A549 (cell line): ENCODE measurements around the gene RALGPS2. TPM values are rescaled to one million over a fixed set of nuclear protein-coding genes. Genes with fewer than 3 reads are reported as not detected.

Experiments used
- ATAC-seq, 2 experiments: fragments of 200-7000 bp in 1 of 2; fragments of >200 bp in 1 of 2; cut with Nextera tagmentation in 1 of 2; cut with Tn5 transposase in 1 of 2; 3 replicates each; pipeline versions ENCODE4 v1.8.0 to v1.9.1; 2018 to 2020; ENCODE audit warnings: mild to moderate bottlenecking in 1 of 2, moderate library complexity in 1 of 2
- CTCF ChIA-PET: fragments of 300-600 bp; sonication (Branson Sonifier 250); formaldehyde crosslinking; extraction: SDS; loops from one replicate; lab custom pipeline; 2021; ENCODE audit warnings: antibody characterized with exemption, inconsistent platforms; lab: Yijun Ruan, JAX
- POLR2A ChIA-PET: fragments of 350-600 bp; formaldehyde crosslinking; extraction: SDS; loops from one replicate; lab custom pipeline; 2021; ENCODE audit warnings: antibody characterized with exemption, inconsistent platforms; lab: Yijun Ruan, JAX
- DNase-seq, 2 experiments: peaks; one replicate each; pipeline versions ENCODE4 v3.0.0 to v3.0.0-alpha.2; 2011 to 2016; ENCODE audit warnings: low read depth in 1 of 2, low spot score in 1 of 2
- FAIRE-seq: peaks from 2 replicates; lab custom pipeline; 2011; peaks lifted over from hg19 to GRCh38; lab: Jason Lieb, UNC
- H3K27ac ChIP-seq, 2 experiments: fragments of >200 bp; sonication (Bioruptor Twin); formaldehyde crosslinking; 3 replicates each; pipeline ENCODE4 v1.5.1; 2016 to 2017
- H3K4me1 ChIP-seq: fragments of >200 bp; sonication (Bioruptor Twin); formaldehyde crosslinking; 3 replicates; pipeline ENCODE4 v1.6.1; 2016
- H3K4me2 ChIP-seq: fragments of >200 bp; sonication (Bioruptor Twin); formaldehyde crosslinking; 3 replicates; pipeline ENCODE4 v1.6.1; 2016
- H3K4me3 ChIP-seq: fragments of >200 bp; sonication (Bioruptor Twin); formaldehyde crosslinking; 3 replicates; pipeline ENCODE4 v1.5.1; 2016
- H3K9me3 ChIP-seq: fragments of >200 bp; sonication (Bioruptor Twin); formaldehyde crosslinking; 3 replicates; pipeline ENCODE4 v1.6.1; 2016
- BHLHE40 ChIP-seq: IDR thresholded peaks from 2 replicates; pipeline ENCODE4 v1.6.1; 2012; ENCODE audit warnings: low read depth, low read length, inconsistent platforms
- CBX8 ChIP-seq: fragments of 200-600 bp; sonication (generic); IDR thresholded peaks from 2 replicates; pipeline ENCODE4 v1.6.1; 2016
- CEBPB ChIP-seq, 2 experiments: fragments of >200 bp in 1 of 2; sonication (Bioruptor Twin) in 1 of 2; formaldehyde crosslinking in 1 of 2; IDR thresholded peaks; 2 replicates each; pipeline ENCODE4 v1.6.1; 2012 to 2016
- CHD4 ChIP-seq: fragments of 200-600 bp; sonication (generic); IDR thresholded peaks from 2 replicates; pipeline ENCODE4 v1.6.1; 2016; ENCODE audit warnings: antibody characterized with exemption, mild to moderate bottlenecking, borderline replicate concordance
- EHMT2 ChIP-seq: fragments of 200-600 bp; sonication (generic); IDR thresholded peaks from 2 replicates; pipeline ENCODE4 v1.6.1; 2016; ENCODE audit warnings: antibody characterized with exemption, low read depth, mild to moderate bottlenecking, moderate library complexity
- EP300 ChIP-seq, 2 experiments: fragments of >200 bp; sonication (Bioruptor Twin); formaldehyde crosslinking; IDR thresholded peaks; 2 replicates in 1 of 2; 3 replicates in 1 of 2; pipeline ENCODE4 v1.6.1; 2016 to 2017
- FOSL2 ChIP-seq, 2 experiments: fragments of 450-650 bp in 1 of 2; fragments of >200 bp in 1 of 2; sonication (Bioruptor Twin) in 1 of 2; formaldehyde crosslinking; IDR thresholded peaks; 2 replicates each; pipeline versions ENCODE4 v1.5.0 to v1.6.1; 2016 to 2020; ENCODE audit warnings: mild to moderate bottlenecking in 1 of 2, moderate library complexity in 1 of 2
- HDAC2 ChIP-seq: fragments of 200-600 bp; sonication (generic); IDR thresholded peaks from 2 replicates; pipeline ENCODE4 v1.6.1; 2016
- HEYL ChIP-seq: fragments of 250-450 bp; sonication (Bioruptor Pico); IDR thresholded peaks from 2 replicates; pipeline ENCODE4 v1.8.0; 2021; ENCODE audit warnings: mild to moderate bottlenecking, moderate library complexity
- HOXB13 ChIP-seq: fragments of 250-450 bp; sonication (Bioruptor Pico); IDR thresholded peaks from 2 replicates; pipeline ENCODE4 v1.5.0; 2020; ENCODE audit warnings: low read depth, mild to moderate bottlenecking, moderate library complexity
- JUNB ChIP-seq: fragments of >200 bp; sonication (Bioruptor Twin); formaldehyde crosslinking; IDR thresholded peaks from 2 replicates; pipeline ENCODE4 v1.6.1; 2016
- MAFK ChIP-seq: fragments of 450-650 bp; IDR thresholded peaks from 2 replicates; pipeline ENCODE4 v1.6.1; 2014; ENCODE audit not compliant: partially characterized antibody
- MAZ ChIP-seq: fragments of 150-350 bp; IDR thresholded peaks from 2 replicates; pipeline ENCODE4 v1.6.1; 2014; ENCODE audit warnings: antibody characterized with exemption, low read depth, low read length, borderline replicate concordance
- NPAS2 ChIP-seq: fragments of 250-450 bp; sonication (Bioruptor Pico); IDR thresholded peaks from 2 replicates; pipeline ENCODE4 v1.8.0; 2022; ENCODE audit warnings: mild to moderate bottlenecking, moderate library complexity, borderline replicate concordance
- NR3C1 ChIP-seq: fragments of >200 bp; sonication (Bioruptor Twin); formaldehyde crosslinking; IDR thresholded peaks from 3 replicates; pipeline ENCODE4 v1.6.1; 2017
- POLR2A ChIP-seq: IDR thresholded peaks from 2 replicates; pipeline ENCODE4 v1.6.1; 2012; ENCODE audit warnings: mild to moderate bottlenecking, low read length
- POLR2AphosphoS2 ChIP-seq: conservative IDR thresholded peaks from 2 replicates; pipeline ENCODE4 v1.6.1; 2012; ENCODE audit warnings: low read length, improper control_type of control experiment, inconsistent platforms
- RAD21 ChIP-seq, 2 experiments: fragments of >200 bp in 1 of 2; sonication (Bioruptor Twin) in 1 of 2; formaldehyde crosslinking in 1 of 2; IDR thresholded peaks in 1 of 2; conservative IDR thresholded peaks in 1 of 2; 2 replicates in 1 of 2; 3 replicates in 1 of 2; pipeline ENCODE4 v1.6.1; 2012 to 2018; ENCODE audit warnings: inconsistent platforms in 1 of 2
- RFX5 ChIP-seq: fragments of 450-650 bp; IDR thresholded peaks from 2 replicates; pipeline ENCODE4 v1.7.1; 2014; ENCODE audit warnings: antibody characterized with exemption, mild to moderate bottlenecking, moderate library complexity
- TFCP2L1 ChIP-seq: fragments of 250-450 bp; sonication (Bioruptor Pico); IDR thresholded peaks from 2 replicates; pipeline ENCODE4 v1.5.0; 2021; ENCODE audit warnings: mild to moderate bottlenecking
- TP53 ChIP-seq: fragments of 250-450 bp; sonication (Bioruptor Pico); IDR thresholded peaks from 2 replicates; pipeline ENCODE4 v1.5.0; 2021; ENCODE audit warnings: mild to moderate bottlenecking, moderate library complexity
- ZC3H11A ChIP-seq: fragments of 450-650 bp; IDR thresholded peaks from 2 replicates; pipeline ENCODE4 v1.6.1; 2014; ENCODE audit warnings: antibody characterized with exemption, mild to moderate bottlenecking
- ZFP36 ChIP-seq: fragments of 450-650 bp; IDR thresholded peaks from 2 replicates; pipeline ENCODE4 v1.6.1; 2014; ENCODE audit warnings: borderline replicate concordance; ENCODE audit not compliant: partially characterized antibody
- ZNF302 ChIP-seq: fragments of 250-450 bp; sonication (Bioruptor Pico); IDR thresholded peaks from 2 replicates; pipeline ENCODE4 v1.9.0; 2021; ENCODE audit warnings: inconsistent platforms, mild to moderate bottlenecking, moderate library complexity
- ZSCAN20 ChIP-seq: fragments of 250-450 bp; sonication (Bioruptor Pico); IDR thresholded peaks from 2 replicates; pipeline ENCODE4 v1.8.0; 2022; ENCODE audit warnings: mild to moderate bottlenecking, moderate library complexity
- WGBS: methylation state at CpG from one replicate; pipeline ENCODE4 v1.1.6; 2017; ENCODE audit errors: missing lambda C conversion rate; 5-methylcytosine and 5-hydroxymethylcytosine counted together
- polyA plus RNA-seq, 4 experiments: library from polyadenylated mRNA; depleted of rRNA in 3 of 4; stranded (reverse); fragments of >200 nt; fragmentation: RNase III in 1 of 4; extraction: RNeasy Plus Mini Kit Qiagen cat#74134 plus additional on column Dnase treatment in 1 of 4; gene quantifications; 2 replicates in 3 of 4; 3 replicates in 1 of 4; pipeline ENCODE4 v1.2.3, GENCODE V29; 2011 to 2017
- TF ChIP-seq, protein P1 (sequence below): fragments of >200 bp; sonication (Bioruptor Twin); formaldehyde crosslinking; IDR thresholded peaks from 3 replicates; pipeline ENCODE4 v1.6.1; 2016
- TF ChIP-seq, protein P2 (sequence below): fragments of 200-600 bp; sonication (generic); IDR thresholded peaks from 2 replicates; pipeline ENCODE4 v1.6.1; 2016; ENCODE audit warnings: antibody characterized with exemption, mild to moderate bottlenecking, moderate library complexity

The RALGPS2 gene
- polyA plus RNA-seq, 2 of the 4 experiments (the other 2 are of a cell fraction), result 11.8 to 18.6 TPM

DNA sequence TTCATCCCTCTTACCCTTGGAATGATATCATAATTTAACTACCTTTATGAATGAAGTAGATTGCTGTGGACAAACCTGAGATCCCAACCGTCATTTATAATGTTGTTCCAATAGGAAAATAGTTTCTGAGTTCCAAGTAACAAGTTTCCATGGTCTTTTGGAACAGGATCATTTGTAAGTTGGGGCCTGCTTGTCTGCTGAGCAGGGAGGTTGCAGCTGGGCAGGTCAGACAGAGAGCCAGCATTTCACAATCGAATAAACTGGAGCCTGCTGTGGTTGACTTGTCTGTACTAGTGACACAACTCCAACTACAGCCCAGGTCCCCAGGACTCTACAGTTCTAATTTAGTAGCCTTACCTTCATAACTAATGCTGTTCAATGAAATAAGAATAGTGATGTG lies 18.6 kb upstream of the RALGPS2 start (continued):
- TF ChIP-seq NR3C1, result no peak
- no peak for TF ChIP-seq ZNF302 (CRISPR knock-in tag)
- TF ChIP-seq MAFK, result no peak
- TF ChIP-seq, all 56 proteins: peak for 0

DNA sequence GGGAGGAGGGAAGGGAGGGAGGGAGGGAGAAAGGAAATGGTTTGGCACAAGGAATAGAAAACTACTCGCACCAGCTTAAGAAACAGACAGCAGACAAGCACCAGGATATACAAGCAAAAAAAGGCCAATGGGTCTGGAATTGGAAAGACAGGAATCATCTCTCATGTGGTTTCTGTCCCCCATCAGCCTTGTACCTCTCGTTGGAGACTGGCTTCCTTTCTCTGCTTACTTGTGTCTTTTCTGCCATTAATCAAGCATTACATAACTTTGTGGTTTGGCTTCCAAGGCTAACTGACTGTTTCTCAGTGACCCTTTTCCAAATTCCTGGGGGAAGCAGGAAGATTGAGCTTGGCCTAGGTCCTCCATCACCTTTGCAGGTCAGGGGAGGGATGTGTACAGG lies 11.8 kb upstream of the RALGPS2 start:
- Histone ChIP-seq H3K27ac (no peak overlapping the region), H3K4me2 (no peak overlapping the region), H3K4me3 (no peak overlapping the region), H3K4me1 (no peaks in the 10 kb centered on the region), H3K9me3 (no peaks in the 10 kb centered on the region)
- no peak for ATAC-seq
- no peak for DNase-seq
- CTCF ChIA-PET, result no interaction called here
- no peak for FAIRE-seq
- WGBS, result 57% methylated on average over 2 of the region's 2 CpGs
- POLR2A ChIA-PET, result no interaction called here
- TF ChIP-seq EP300 (IDR thresholded peaks at IDR 0.05) (no peak), CHD4 (no peak), MAFK (no peak), HEYL (CRISPR knock-in tag) (no peak), BHLHE40 (no peak)
- TF ChIP-seq, all 56 proteins: peak for 0

DNA sequence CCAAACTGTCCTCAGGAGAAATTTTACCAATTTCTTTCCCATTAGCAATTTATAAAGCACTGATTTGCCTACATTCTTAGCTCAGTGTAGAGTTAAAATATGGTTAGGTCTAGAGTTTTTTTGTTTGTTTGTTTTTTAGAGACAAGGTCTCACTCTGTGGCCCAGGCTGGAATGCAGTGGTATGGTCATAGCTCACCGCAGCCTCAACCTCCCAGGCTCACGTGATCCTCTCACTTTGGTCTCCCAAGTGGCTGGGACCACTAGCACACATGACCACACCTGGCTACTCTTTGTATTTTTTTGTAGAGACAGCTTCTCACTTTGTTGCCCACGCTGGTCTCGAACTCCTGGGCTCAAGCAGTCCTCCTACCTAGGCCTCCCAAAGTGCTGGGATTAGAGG lies 10.6 kb upstream of the RALGPS2 start:
- TF ChIP-seq HOXB13, result no peak
- TF ChIP-seq BHLHE40, result no peak
- no peak for TF ChIP-seq POLR2A
- TF ChIP-seq CEBPB (IDR thresholded peaks at IDR 0.05), result no peak
- no peak for TF ChIP-seq ZSCAN20 (CRISPR knock-in tag)
- no peak for TF ChIP-seq TP53
- TF ChIP-seq CBX8, result no peak
- TF ChIP-seq, protein P1, sequence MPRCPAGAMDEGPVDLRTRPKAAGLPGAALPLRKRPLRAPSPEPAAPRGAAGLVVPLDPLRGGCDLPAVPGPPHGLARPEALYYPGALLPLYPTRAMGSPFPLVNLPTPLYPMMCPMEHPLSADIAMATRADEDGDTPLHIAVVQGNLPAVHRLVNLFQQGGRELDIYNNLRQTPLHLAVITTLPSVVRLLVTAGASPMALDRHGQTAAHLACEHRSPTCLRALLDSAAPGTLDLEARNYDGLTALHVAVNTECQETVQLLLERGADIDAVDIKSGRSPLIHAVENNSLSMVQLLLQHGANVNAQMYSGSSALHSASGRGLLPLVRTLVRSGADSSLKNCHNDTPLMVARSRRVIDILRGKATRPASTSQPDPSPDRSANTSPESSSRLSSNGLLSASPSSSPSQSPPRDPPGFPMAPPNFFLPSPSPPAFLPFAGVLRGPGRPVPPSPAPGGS, result no peak
- no peak for TF ChIP-seq NR3C1
- TF ChIP-seq TFCP2L1 (CRISPR knock-in tag), result no peak
- TF ChIP-seq RAD21 (conservative IDR thresholded peaks at IDR 0.05 in 1 of 2, IDR thresholded peaks at IDR 0.05 in 1 of 2), result no peak
- TF ChIP-seq HDAC2, result no peak
- TF ChIP-seq MAZ, result no peak
- no peak for TF ChIP-seq ZC3H11A
- DNase-seq (no peak), FAIRE-seq (no peak), ATAC-seq (no peak)
- H3K27ac ChIP-seq, result no peak overlapping the region
- H3K4me2 ChIP-seq, result no peak overlapping the region
- WGBS, result 82% methylated on average over 4 of the region's 4 CpGs
- ChIA-PET CTCF (no interaction called here), POLR2A (no interaction called here)
- H3K9me3 ChIP-seq, result no peaks in the 10 kb centered on the region
- no peak overlapping the region for H3K4me3 ChIP-seq
- H3K4me1 ChIP-seq, result no peaks in the 10 kb centered on the region

DNA sequence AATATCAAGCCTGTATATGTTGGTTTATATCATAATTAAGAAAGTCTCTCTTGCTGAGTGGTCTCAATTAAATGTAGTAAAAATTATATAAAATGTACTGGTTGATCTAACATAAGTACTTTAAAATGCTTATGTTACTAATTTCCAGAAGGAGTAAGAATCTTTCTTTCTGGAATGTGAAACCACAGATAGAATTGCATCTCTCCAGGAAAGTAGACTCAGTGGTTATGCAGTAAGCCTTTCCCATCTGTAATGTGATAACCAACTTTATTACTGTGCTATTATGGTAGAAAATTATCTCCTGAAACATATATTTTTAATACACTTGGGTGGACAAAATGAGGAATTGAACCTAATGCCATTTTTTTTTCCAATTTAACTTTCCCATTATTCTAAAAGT lies 8.9 kb upstream of the RALGPS2 start:
- Histone ChIP-seq H3K9me3 (no peaks in the 10 kb centered on the region), H3K4me1 (no peaks in the 10 kb centered on the region), H3K4me3 (no peak overlapping the region), H3K4me2 (no peak overlapping the region), H3K27ac (no peak overlapping the region)
- TF ChIP-seq ZFP36 (no peak), JUNB (no peak), RAD21 (conservative IDR thresholded peaks at IDR 0.05 in 1 of 2, IDR thresholded peaks at IDR 0.05 in 1 of 2) (no peak), EP300 (IDR thresholded peaks at IDR 0.05) (no peak), NPAS2 (CRISPR knock-in tag) (no peak), CEBPB (IDR thresholded peaks at IDR 0.05) (no peak), ZSCAN20 (CRISPR knock-in tag) (no peak), MAFK (no peak), EHMT2 (no peak), POLR2AphosphoS2 (no peak), RFX5 (no peak), TFCP2L1 (CRISPR knock-in tag) (no peak), MAZ (no peak), FOSL2 (IDR thresholded peaks at IDR 0.05) (no peak), FOSL2 (CRISPR knock-in tag; IDR thresholded peaks at IDR 0.05) (no peak), ZC3H11A (no peak)
- TF ChIP-seq, protein P2, sequence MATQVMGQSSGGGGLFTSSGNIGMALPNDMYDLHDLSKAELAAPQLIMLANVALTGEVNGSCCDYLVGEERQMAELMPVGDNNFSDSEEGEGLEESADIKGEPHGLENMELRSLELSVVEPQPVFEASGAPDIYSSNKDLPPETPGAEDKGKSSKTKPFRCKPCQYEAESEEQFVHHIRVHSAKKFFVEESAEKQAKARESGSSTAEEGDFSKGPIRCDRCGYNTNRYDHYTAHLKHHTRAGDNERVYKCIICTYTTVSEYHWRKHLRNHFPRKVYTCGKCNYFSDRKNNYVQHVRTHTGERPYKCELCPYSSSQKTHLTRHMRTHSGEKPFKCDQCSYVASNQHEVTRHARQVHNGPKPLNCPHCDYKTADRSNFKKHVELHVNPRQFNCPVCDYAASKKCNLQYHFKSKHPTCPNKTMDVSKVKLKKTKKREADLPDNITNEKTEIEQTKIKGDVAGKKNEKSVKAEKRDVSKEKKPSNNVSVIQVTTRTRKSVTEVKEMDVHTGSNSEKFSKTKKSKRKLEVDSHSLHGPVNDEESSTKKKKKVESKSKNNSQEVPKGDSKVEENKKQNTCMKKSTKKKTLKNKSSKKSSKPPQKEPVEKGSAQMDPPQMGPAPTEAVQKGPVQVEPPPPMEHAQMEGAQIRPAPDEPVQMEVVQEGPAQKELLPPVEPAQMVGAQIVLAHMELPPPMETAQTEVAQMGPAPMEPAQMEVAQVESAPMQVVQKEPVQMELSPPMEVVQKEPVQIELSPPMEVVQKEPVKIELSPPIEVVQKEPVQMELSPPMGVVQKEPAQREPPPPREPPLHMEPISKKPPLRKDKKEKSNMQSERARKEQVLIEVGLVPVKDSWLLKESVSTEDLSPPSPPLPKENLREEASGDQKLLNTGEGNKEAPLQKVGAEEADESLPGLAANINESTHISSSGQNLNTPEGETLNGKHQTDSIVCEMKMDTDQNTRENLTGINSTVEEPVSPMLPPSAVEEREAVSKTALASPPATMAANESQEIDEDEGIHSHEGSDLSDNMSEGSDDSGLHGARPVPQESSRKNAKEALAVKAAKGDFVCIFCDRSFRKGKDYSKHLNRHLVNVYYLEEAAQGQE, result no peak
- POLR2A ChIA-PET, result no interaction called here
- no peak for FAIRE-seq
- ATAC-seq, result no peak
- no peak for DNase-seq
- CTCF ChIA-PET, result no interaction called here
